ENCODE results near the gene C1orf56. TPM values are rescaled to one million over a fixed set of nuclear protein-coding genes. Genes with fewer than 3 reads are reported as not detected.

The C1orf56 gene
- total and polyA plus RNA-seq, 2 of the 13 experiments (the other 11 are each of a cell fraction or from before 2014, with no cell fraction given), result 1.5 to 3.2 TPM

DNA sequence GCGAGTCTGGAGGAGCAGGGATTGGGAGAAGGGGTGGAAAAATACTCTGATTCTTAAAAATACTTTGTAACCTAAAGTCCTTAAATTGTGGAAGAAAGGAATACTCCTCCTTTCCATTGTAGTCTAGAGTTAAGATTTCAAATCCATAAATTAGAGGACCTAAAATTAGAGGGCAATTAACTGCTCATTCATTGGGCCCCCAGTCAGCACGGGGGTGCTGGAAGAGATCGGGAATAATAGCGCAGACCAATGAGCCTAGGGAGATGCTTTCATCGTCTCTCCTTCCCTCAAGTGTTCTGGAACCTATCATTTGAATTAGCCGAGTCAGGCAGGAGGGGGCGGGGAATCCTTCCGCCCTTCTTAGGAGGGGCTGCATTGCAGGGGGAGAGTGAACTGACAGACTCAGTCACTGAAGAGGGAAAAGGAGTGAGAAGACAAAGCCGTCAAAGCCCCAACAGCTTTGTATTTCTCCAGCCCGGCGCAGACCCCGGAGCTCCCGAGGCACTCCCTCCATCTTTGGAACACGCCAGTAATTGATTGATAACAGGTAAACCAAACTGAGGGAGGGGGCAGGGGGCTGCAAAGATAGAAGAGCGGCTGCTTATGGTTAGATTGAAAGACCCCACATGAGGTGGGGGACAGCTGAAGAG lies 12.6 kb downstream of the C1orf56 start, which contains the start of gene MLLT11:
TSS of gene MLLT11 (plus strand) at position 391 of the 650 bp plus-strand sequence. CDS start 6,828 bp downstream, outside the sequence.
- Histone ChIP-seq H3K27me3 (ENCODE audit: control insufficient read depth in 1 of 2, insufficient read depth in 2 of 2, low read length in 2 of 2) (0 out of 5 replicates have a peak, but pooled peaks cover 0 to 3% of the 10 kb centered on the region in 2 experiments), H3K9me3 (ENCODE audit: low read length) (no peaks in the 10 kb centered on the region), H3K4me2 (ENCODE audit: low read depth, low read length) (peak within 1 kb of the TSS; percentile 74), H4K20me1 (ENCODE audit: insufficient read depth, low read length) (no peaks in the 10 kb centered on the region), H3K27ac (ENCODE audit: extremely low read length, insufficient read depth, low read length) (peak within 1 kb of the TSS; percentile 56), H3K4me3 (replicated peaks in 1 of 3; ENCODE audit: insufficient read depth in 1 of 3, low read depth in 2 of 3, low read length in 3 of 3) (peak within 1 kb of the TSS; percentile 83 to 96 (median 88)), H3K9ac (ENCODE audit: insufficient read depth, low read depth, low read length) (peak within 1 kb of the TSS; percentile 82), H3K36me3 (replicated peaks in 1 of 2; ENCODE audit: control insufficient read depth in 1 of 2, insufficient read depth in 2 of 2, low read length in 2 of 2) (peaks cover 9 to 15% of the 10 kb centered on the region in 2 experiments; a peak in 4 of 5 replicates), H2AFZ (ENCODE audit: low read length) (peak within 1 kb of the TSS; percentile 35), H3K4me1 (ENCODE audit: insufficient read depth, low read length) (peaks cover 48% of the 10 kb centered on the region), H3K79me2 (ENCODE audit: insufficient read depth, low read length) (peaks cover 19% of the 10 kb centered on the region)
- TF ChIP-seq ZNF780A (CRISPR knock-in tag; IDR thresholded peaks at IDR 0.05) (no peak), ZNF513 (CRISPR knock-in tag; conservative IDR thresholded peaks at IDR 0.05) (no peak), HNF4G (IDR thresholded peaks at IDR 0.05; ENCODE audit: borderline replicate concordance, low read depth, low read length) (no peak), HNF4G (CRISPR knock-in tag; IDR thresholded peaks at IDR 0.05; ENCODE audit: borderline replicate concordance, low read depth) (0 out of 2 replicates have a peak, but pooled peaks have one; percentile 7), ZNF234 (CRISPR knock-in tag; conservative IDR thresholded peaks at IDR 0.05) (no peak)
- TF ChIP-seq, protein P1, sequence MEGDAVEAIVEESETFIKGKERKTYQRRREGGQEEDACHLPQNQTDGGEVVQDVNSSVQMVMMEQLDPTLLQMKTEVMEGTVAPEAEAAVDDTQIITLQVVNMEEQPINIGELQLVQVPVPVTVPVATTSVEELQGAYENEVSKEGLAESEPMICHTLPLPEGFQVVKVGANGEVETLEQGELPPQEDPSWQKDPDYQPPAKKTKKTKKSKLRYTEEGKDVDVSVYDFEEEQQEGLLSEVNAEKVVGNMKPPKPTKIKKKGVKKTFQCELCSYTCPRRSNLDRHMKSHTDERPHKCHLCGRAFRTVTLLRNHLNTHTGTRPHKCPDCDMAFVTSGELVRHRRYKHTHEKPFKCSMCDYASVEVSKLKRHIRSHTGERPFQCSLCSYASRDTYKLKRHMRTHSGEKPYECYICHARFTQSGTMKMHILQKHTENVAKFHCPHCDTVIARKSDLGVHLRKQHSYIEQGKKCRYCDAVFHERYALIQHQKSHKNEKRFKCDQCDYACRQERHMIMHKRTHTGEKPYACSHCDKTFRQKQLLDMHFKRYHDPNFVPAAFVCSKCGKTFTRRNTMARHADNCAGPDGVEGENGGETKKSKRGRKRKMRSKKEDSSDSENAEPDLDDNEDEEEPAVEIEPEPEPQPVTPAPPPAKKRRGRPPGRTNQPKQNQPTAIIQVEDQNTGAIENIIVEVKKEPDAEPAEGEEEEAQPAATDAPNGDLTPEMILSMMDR (CRISPR knock-in tag; IDR thresholded peaks at IDR 0.05), result peak; percentile 14; the same call in 1 of the 2 replicates
- intact Hi-C loops (cut with micrococcal nuclease; ENCODE audit: unreplicated experiment) (no loop called here), in situ Hi-C loops (cut with HindIII; ENCODE audit: extremely low pct_ligation_motif_present, low pct_unique_long_range_greater_than_20kb) (no loop called here)
- WGBS (ENCODE audit: low lambda C conversion rate), result 14% methylated on average over 15 of the region's 15 CpGs
- FAIRE-seq (no peak), DNase-seq (ENCODE audit: low spot score) (no peak), ATAC-seq (0 out of 3 replicates have a peak, but pooled peaks have one; percentile 5)
- ChIA-PET POLR2A (interaction anchor here (1.2 to 3.6 kb wide), 4 partner anchors 11 to 47 kb away, joined by 3 to 23 read pairs (median 5); partner anchors contain the start of gene C1orf56), CTCF (ENCODE audit: low intra/inter-chr PET ratio, low total read pairs) (interaction anchor here (0.7 kb wide), 1 partner anchor 81 kb away, joined by 3 read pairs; no protein-coding TSS in a partner anchor)
- BruUV-seq (replicated peaks), result no TSS peak
